C4-2B (cell line): ENCODE data around the gene ETDB.
"Not testable (repeated sequence)": the region's sequence is repeated elsewhere in the genome, so short reads cannot be mapped to it uniquely, and the experiment has no call there.

Experiments
- ZFX ChIP-seq: fragments of 450-650 bp; IDR thresholded peaks from 2 replicates; pipeline ENCODE4 v1.6.1; 2017
- TF ChIP-seq, protein P1 (sequence below): fragments of 450-650 bp; conservative IDR thresholded peaks from 2 replicates; pipeline ENCODE4 v1.5.1; 2017; ENCODE audit warnings: mild to moderate bottlenecking

- TF ChIP-seq, protein P1, sequence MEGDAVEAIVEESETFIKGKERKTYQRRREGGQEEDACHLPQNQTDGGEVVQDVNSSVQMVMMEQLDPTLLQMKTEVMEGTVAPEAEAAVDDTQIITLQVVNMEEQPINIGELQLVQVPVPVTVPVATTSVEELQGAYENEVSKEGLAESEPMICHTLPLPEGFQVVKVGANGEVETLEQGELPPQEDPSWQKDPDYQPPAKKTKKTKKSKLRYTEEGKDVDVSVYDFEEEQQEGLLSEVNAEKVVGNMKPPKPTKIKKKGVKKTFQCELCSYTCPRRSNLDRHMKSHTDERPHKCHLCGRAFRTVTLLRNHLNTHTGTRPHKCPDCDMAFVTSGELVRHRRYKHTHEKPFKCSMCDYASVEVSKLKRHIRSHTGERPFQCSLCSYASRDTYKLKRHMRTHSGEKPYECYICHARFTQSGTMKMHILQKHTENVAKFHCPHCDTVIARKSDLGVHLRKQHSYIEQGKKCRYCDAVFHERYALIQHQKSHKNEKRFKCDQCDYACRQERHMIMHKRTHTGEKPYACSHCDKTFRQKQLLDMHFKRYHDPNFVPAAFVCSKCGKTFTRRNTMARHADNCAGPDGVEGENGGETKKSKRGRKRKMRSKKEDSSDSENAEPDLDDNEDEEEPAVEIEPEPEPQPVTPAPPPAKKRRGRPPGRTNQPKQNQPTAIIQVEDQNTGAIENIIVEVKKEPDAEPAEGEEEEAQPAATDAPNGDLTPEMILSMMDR: not testable (repeated sequence)
- not testable (repeated sequence) for TF ChIP-seq ZFX
Observed at GRCh38 chrX:135116064-135116463, 4.3 kb downstream of the ETDB start.
